Prostate gland (tissue), 2 donors: ENCODE data around the gene CTSD.

Experiments
- POLR2A ChIP-seq: fragments of 450-650 bp; IDR thresholded peaks from one replicate; pipeline ENCODE4 v1.6.1; 2016; ENCODE audit warnings: antibody characterized with exemption, mild to moderate bottlenecking
- TF ChIP-seq, protein P1 (sequence below), 4 experiments: fragments of 200-600 bp in 2 of 4; fragments of 450-650 bp in 2 of 4; sonication (generic) in 2 of 4; IDR thresholded peaks; 1 replicate in 3 of 4; 2 replicates in 1 of 4; pipeline ENCODE4 v1.5.1; 2016 to 2019; ENCODE audit warnings: antibody characterized with exemption in 4 of 4, mild to moderate bottlenecking in 2 of 4, moderate library complexity in 2 of 4

GRCh38 chr11:1771273-1771672 lies 7.5 kb upstream of the CTSD start:
- TF ChIP-seq, protein P1, sequence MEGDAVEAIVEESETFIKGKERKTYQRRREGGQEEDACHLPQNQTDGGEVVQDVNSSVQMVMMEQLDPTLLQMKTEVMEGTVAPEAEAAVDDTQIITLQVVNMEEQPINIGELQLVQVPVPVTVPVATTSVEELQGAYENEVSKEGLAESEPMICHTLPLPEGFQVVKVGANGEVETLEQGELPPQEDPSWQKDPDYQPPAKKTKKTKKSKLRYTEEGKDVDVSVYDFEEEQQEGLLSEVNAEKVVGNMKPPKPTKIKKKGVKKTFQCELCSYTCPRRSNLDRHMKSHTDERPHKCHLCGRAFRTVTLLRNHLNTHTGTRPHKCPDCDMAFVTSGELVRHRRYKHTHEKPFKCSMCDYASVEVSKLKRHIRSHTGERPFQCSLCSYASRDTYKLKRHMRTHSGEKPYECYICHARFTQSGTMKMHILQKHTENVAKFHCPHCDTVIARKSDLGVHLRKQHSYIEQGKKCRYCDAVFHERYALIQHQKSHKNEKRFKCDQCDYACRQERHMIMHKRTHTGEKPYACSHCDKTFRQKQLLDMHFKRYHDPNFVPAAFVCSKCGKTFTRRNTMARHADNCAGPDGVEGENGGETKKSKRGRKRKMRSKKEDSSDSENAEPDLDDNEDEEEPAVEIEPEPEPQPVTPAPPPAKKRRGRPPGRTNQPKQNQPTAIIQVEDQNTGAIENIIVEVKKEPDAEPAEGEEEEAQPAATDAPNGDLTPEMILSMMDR (IDR thresholded peaks at IDR 0.05), result no peak
- TF ChIP-seq POLR2A, result no peak
